A549 (cell line): Measurements from ENCODE around the gene SNX30. TPM values are rescaled to one million over a fixed set of nuclear protein-coding genes. Genes with fewer than 3 reads are reported as not detected.

ENCODE experiments used
- ATAC-seq, 2 experiments: fragments of 200-7000 bp in 1 of 2; fragments of >200 bp in 1 of 2; cut with Nextera tagmentation in 1 of 2; cut with Tn5 transposase in 1 of 2; 3 replicates each; pipeline versions ENCODE4 v1.8.0 to v1.9.1; 2018 to 2020; ENCODE audit warnings: mild to moderate bottlenecking in 1 of 2, moderate library complexity in 1 of 2
- CTCF ChIA-PET: fragments of 300-600 bp; sonication (Branson Sonifier 250); formaldehyde crosslinking; extraction: SDS; loops from one replicate; lab custom pipeline; 2021; ENCODE audit warnings: antibody characterized with exemption, inconsistent platforms; lab: Yijun Ruan, JAX
- POLR2A ChIA-PET: fragments of 350-600 bp; formaldehyde crosslinking; extraction: SDS; loops from one replicate; lab custom pipeline; 2021; ENCODE audit warnings: antibody characterized with exemption, inconsistent platforms; lab: Yijun Ruan, JAX
- DNase-seq, 2 experiments: peaks; one replicate each; pipeline versions ENCODE4 v3.0.0 to v3.0.0-alpha.2; 2011 to 2016; ENCODE audit warnings: low read depth in 1 of 2, low spot score in 1 of 2
- FAIRE-seq: peaks from 2 replicates; lab custom pipeline; 2011; peaks lifted over from hg19 to GRCh38; lab: Jason Lieb, UNC
- H3K27ac ChIP-seq, 2 experiments: fragments of >200 bp; sonication (Bioruptor Twin); formaldehyde crosslinking; 3 replicates each; pipeline ENCODE4 v1.5.1; 2016 to 2017
- H3K4me1 ChIP-seq: fragments of >200 bp; sonication (Bioruptor Twin); formaldehyde crosslinking; 3 replicates; pipeline ENCODE4 v1.6.1; 2016
- H3K4me2 ChIP-seq: fragments of >200 bp; sonication (Bioruptor Twin); formaldehyde crosslinking; 3 replicates; pipeline ENCODE4 v1.6.1; 2016
- H3K4me3 ChIP-seq: fragments of >200 bp; sonication (Bioruptor Twin); formaldehyde crosslinking; 3 replicates; pipeline ENCODE4 v1.5.1; 2016
- H3K9me3 ChIP-seq: fragments of >200 bp; sonication (Bioruptor Twin); formaldehyde crosslinking; 3 replicates; pipeline ENCODE4 v1.6.1; 2016
- CHD2 ChIP-seq: fragments of 150-350 bp; IDR thresholded peaks from 2 replicates; pipeline ENCODE4 v1.6.1; 2014; ENCODE audit warnings: low read length; ENCODE audit not compliant: partially characterized antibody
- ELK1 ChIP-seq: fragments of 150-350 bp; IDR thresholded peaks from 2 replicates; pipeline ENCODE4 v1.6.1; 2014; ENCODE audit warnings: low read depth, mild to moderate bottlenecking, low read length
- FOSB ChIP-seq: fragments of 250-450 bp; sonication (Bioruptor Pico); IDR thresholded peaks from 2 replicates; pipeline ENCODE4 v1.5.0; 2020; ENCODE audit warnings: mild to moderate bottlenecking, moderate library complexity
- FOXS1 ChIP-seq: fragments of 250-450 bp; sonication (Bioruptor Pico); IDR thresholded peaks from 2 replicates; pipeline ENCODE4 v1.5.0; 2020; ENCODE audit warnings: mild to moderate bottlenecking, moderate library complexity
- HDAC2 ChIP-seq: fragments of 200-600 bp; sonication (generic); IDR thresholded peaks from 2 replicates; pipeline ENCODE4 v1.6.1; 2016
- HEYL ChIP-seq: fragments of 250-450 bp; sonication (Bioruptor Pico); IDR thresholded peaks from 2 replicates; pipeline ENCODE4 v1.8.0; 2021; ENCODE audit warnings: mild to moderate bottlenecking, moderate library complexity
- HOXB13 ChIP-seq: fragments of 250-450 bp; sonication (Bioruptor Pico); IDR thresholded peaks from 2 replicates; pipeline ENCODE4 v1.5.0; 2020; ENCODE audit warnings: low read depth, mild to moderate bottlenecking, moderate library complexity
- JUN ChIP-seq, 2 experiments: fragments of >200 bp; sonication (Bioruptor Twin); formaldehyde crosslinking; IDR thresholded peaks; 2 replicates in 1 of 2; 3 replicates in 1 of 2; pipeline ENCODE4 v1.6.1; 2016 to 2017
- JUNB ChIP-seq: fragments of >200 bp; sonication (Bioruptor Twin); formaldehyde crosslinking; IDR thresholded peaks from 2 replicates; pipeline ENCODE4 v1.6.1; 2016
- MAFK ChIP-seq: fragments of 450-650 bp; IDR thresholded peaks from 2 replicates; pipeline ENCODE4 v1.6.1; 2014; ENCODE audit not compliant: partially characterized antibody
- MAX ChIP-seq: IDR thresholded peaks from 2 replicates; pipeline ENCODE4 v1.6.1; 2012
- NFE2L2 ChIP-seq: fragments of 150-350 bp; conservative IDR thresholded peaks from 2 replicates; pipeline ENCODE4 v1.6.1; 2014; ENCODE audit warnings: low read length
- NR3C1 ChIP-seq: fragments of >200 bp; sonication (Bioruptor Twin); formaldehyde crosslinking; IDR thresholded peaks from 3 replicates; pipeline ENCODE4 v1.6.1; 2017
- PBX3 ChIP-seq: IDR thresholded peaks from 2 replicates; pipeline ENCODE4 v1.6.1; 2012
- POLR2A ChIP-seq: IDR thresholded peaks from 2 replicates; pipeline ENCODE4 v1.6.1; 2012; ENCODE audit warnings: mild to moderate bottlenecking, low read length
- REST ChIP-seq: fragments of 200-600 bp; sonication (generic); IDR thresholded peaks from 2 replicates; pipeline ENCODE4 v1.6.1; 2016; ENCODE audit warnings: antibody characterized with exemption, mild to moderate bottlenecking, moderate library complexity
- TFCP2L1 ChIP-seq: fragments of 250-450 bp; sonication (Bioruptor Pico); IDR thresholded peaks from 2 replicates; pipeline ENCODE4 v1.5.0; 2021; ENCODE audit warnings: mild to moderate bottlenecking
- ZNF302 ChIP-seq: fragments of 250-450 bp; sonication (Bioruptor Pico); IDR thresholded peaks from 2 replicates; pipeline ENCODE4 v1.9.0; 2021; ENCODE audit warnings: inconsistent platforms, mild to moderate bottlenecking, moderate library complexity
- WGBS: methylation state at CpG from one replicate; pipeline ENCODE4 v1.1.6; 2017; ENCODE audit errors: missing lambda C conversion rate; 5-methylcytosine and 5-hydroxymethylcytosine counted together
- polyA plus RNA-seq, 4 experiments: library from polyadenylated mRNA; depleted of rRNA in 3 of 4; stranded (reverse); fragments of >200 nt; fragmentation: RNase III in 1 of 4; extraction: RNeasy Plus Mini Kit Qiagen cat#74134 plus additional on column Dnase treatment in 1 of 4; gene quantifications; 2 replicates in 3 of 4; 3 replicates in 1 of 4; pipeline ENCODE4 v1.2.3, GENCODE V29; 2011 to 2017

The SNX30 gene
- polyA plus RNA-seq, 2 of the 4 experiments (the other 2 are of a cell fraction): 3.1 to 3.6 TPM

- TF ChIP-seq REST (no peak), TFCP2L1 (CRISPR knock-in tag) (no peak), ELK1 (no peak), MAX (peak; percentile 56), PBX3 (peak; percentile 89), HEYL (CRISPR knock-in tag) (no peak)
Observed at GRCh38 chr9:112717661-112718331, 32.8 kb upstream of the SNX30 start, which contains the start of gene INIP (continued).

GRCh38 chr9:112719241-112719691 lies 31.3 kb upstream of the SNX30 start:
- FAIRE-seq (no peak), ATAC-seq (no peak), DNase-seq (no peak)
- no peaks in the 10 kb centered on the region for H3K9me3 ChIP-seq
- WGBS: 82% methylated on average over 1 of the region's 1 CpG
- CTCF ChIA-PET: interaction anchor here (0.6 to 2.4 kb wide), 7 partner anchors 14 to 251 kb away, joined by 3 to 10 read pairs (median 4); no protein-coding TSS in a partner anchor
- H3K4me3 ChIP-seq: no peak overlapping the region
- H3K4me2 ChIP-seq: no peak overlapping the region
- no peak overlapping the region for H3K27ac ChIP-seq
- TF ChIP-seq FOSB (CRISPR knock-in tag): no peak
- TF ChIP-seq MAFK: peak; percentile 73
- POLR2A ChIA-PET: no interaction called here
- H3K4me1 ChIP-seq: peaks cover 5% of the 10 kb centered on the region; the same call in 1 of the 3 replicates

- ATAC-seq: no peak
- Histone ChIP-seq H3K4me1 (peaks cover 5% of the 10 kb centered on the region; the same call in 1 of the 3 replicates), H3K27ac (no peak overlapping the region), H3K9me3 (no peaks in the 10 kb centered on the region), H3K4me2 (no peak overlapping the region), H3K4me3 (no peak overlapping the region)
- DNase-seq: no peak
- 47% methylated on average over 2 of the region's 2 CpGs for WGBS
- ChIA-PET CTCF (interaction anchor here (0.6 to 2.4 kb wide), 5 partner anchors 9 to 633 kb away, joined by 3 to 8 read pairs (median 5); no protein-coding TSS in a partner anchor), POLR2A (no interaction called here)
- FAIRE-seq: no peak
- no peak for TF ChIP-seq HDAC2
- TF ChIP-seq, all 56 proteins: peak for 0
Observed at GRCh38 chr9:112719696-112720095, 30.9 kb upstream of the SNX30 start.

GRCh38 chr9:112720113-112720780 lies 30.3 kb upstream of the SNX30 start:
- FAIRE-seq (no peak), DNase-seq (no peak), ATAC-seq (no peak)
- TF ChIP-seq REST (no peak), HOXB13 (CRISPR knock-in tag) (no peak), POLR2A (no peak), NR3C1 (no peak), JUN (IDR thresholded peaks at IDR 0.05) (no peak), FOXS1 (CRISPR knock-in tag) (no peak), MAX (no peak), CHD2 (no peak), NFE2L2 (no peak), JUNB (no peak), ZNF302 (CRISPR knock-in tag) (no peak)
- POLR2A ChIA-PET: no interaction called here
- Histone ChIP-seq H3K4me3 (no peak overlapping the region), H3K27ac (no peak overlapping the region), H3K9me3 (no peaks in the 10 kb centered on the region), H3K4me2 (no peak overlapping the region), H3K4me1 (peaks cover 5% of the 10 kb centered on the region; the same call in 1 of the 3 replicates)
- 78% methylated on average over 4 of the region's 4 CpGs for whole genome bisulfite sequencing
- CTCF ChIA-PET: interaction anchor here (0.6 to 2.4 kb wide), 3 partner anchors 9 to 634 kb away, joined by 3 to 8 read pairs (median 5); no protein-coding TSS in a partner anchor
